Amniotic stem cell (primary cell): ENCODE measurements around the gene KRTAP19-6.
"Not testable (repeated sequence)": the region's sequence is repeated elsewhere in the genome, so short reads cannot be mapped to it uniquely, and the experiment has no call there.

Experiments used
- DNase-seq: peaks from one replicate; lab custom pipeline; 2025; lab: John Stamatoyannopoulos, UW

The KRTAP19-6 gene, protein sequence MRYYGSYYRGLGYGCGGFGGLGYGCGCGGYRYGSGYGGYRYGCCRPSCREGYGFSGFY

DNA sequence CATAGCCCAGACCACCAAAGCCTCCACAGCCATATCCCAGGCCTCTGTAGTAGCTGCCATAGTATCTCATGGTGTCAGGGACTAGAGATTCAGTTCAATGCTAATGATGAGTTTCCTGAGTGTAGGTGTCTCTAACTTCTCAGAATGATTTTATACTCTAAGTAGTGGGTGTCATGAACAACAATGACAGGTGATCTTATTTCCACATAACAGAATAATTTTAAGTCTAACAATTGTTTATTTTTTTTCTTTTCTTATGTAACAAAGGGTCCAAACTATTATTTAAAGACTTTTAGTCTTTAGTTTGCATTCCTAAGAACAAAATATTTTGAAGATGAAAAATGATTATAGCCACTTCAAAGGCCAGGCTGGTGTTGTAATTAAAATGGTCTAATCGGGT lies at the start of gene KRTAP19-6:
KRTAP19-6 (minus strand) TSS at position 101 of the 400 bp plus-strand sequence; CDS start at position 70, 31 bp downstream.
- no peak for DNase-seq

DNA sequence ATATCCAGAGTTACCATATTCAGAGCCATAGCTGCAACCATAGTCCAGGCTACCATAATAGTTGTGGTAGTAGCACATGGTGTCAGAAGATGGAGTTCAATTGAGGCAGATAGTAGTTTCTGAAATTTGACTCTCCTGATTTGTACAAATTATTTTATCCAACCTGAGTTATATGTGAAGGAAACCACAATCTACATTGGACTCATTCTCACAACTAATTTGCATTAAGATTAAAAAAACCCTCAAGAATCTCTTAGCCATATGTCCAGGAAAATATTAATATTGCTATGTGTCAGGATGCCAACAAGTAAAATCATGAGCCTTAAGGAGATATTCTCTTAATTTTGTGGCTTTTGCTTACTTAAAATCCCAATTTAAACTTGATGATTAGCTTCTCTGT lies 48.6 kb upstream of the KRTAP19-6 start, which contains the start of gene KRTAP22-2:
KRTAP22-2 (minus strand) TSS at position 101 of the 400 bp plus-strand sequence.
- no peak for DNase-seq

- DNase-seq, result no peak
Measured at GRCh38 chr21:30582870-30583269, 41.2 kb upstream of the KRTAP19-6 start.

GRCh38 chr21:30580132-30580531 lies 38.5 kb upstream of the KRTAP19-6 start:
- DNase-seq, result no peak

DNA sequence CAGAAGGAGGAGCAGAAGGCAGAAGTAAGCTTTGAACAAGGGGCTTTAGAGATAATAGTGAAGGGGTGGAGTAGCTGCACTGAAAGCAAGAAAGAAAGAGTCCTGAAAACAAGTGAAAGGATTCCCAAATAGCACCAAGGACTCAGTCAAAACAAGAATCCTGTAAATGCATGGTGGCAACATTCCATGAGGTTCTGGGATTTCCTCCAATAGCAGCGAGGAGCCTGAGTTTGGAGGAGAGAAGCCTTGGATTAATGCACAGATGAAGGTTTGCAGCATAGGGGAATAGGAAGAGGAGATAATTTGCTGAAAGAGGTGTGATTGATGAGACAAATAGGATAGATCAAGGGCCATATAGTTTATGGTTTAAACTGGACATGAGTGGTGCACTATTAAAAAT lies 37.7 kb upstream of the KRTAP19-6 start:
- DNase-seq, result no peak

GRCh38 chr21:30577766-30578165 lies 36.1 kb upstream of the KRTAP19-6 start:
- DNase-seq, result no peak

DNA sequence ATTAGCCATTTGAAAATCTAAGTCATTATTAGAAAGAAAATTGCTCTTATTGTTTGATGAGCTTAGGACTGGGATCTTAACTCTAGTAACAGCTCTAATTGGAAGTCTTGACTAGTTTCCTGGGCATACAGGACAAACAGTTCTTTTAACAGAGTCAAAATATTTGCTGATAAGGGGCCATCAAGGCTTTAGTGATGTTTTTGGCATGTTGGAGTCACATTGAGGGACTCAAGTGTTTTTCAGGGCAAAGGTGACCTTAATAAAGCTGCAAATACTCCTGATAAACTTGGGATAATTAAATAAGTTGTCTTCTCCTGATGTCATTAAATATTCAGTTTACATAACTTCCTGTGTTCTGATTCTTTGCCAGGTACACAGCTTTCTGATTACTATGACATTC lies 26.0 kb upstream of the KRTAP19-6 start:
- DNase-seq, result no peak

DNA sequence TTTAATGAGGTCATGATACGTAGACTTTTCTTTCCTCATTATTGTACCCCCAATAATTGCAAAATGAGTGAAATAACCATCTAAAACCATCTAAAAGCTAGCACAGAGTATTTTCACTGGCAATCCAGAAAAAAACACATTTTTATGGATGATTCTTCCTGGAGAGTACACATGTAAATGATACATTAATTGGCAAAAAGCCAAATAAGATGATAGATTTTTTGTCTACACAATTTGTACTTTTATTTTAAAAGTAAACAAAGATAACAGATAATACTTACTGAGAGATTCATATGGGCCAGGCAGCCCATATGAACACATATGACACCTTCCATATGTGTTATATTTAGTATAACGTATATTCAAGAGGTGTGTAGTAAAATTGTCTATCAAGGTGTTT lies 22.0 kb upstream of the KRTAP19-6 start:
- DNase-seq, result no peak

- DNase-seq, result no peak
Measured at GRCh38 chr21:30563072-30563471, 21.4 kb upstream of the KRTAP19-6 start.

GRCh38 chr21:30561957-30562356 lies 20.3 kb upstream of the KRTAP19-6 start:
- no peak for DNase-seq

GRCh38 chr21:30561264-30561895 lies 19.7 kb upstream of the KRTAP19-6 start, which contains the start of gene KRTAP19-7:
Gene KRTAP19-7, minus strand, starts transcription at chr21:30561314. Its CDS starts 25 bp downstream, at chr21:30561289.
- DNase-seq, result no peak

GRCh38 chr21:30555095-30555494 lies 13.4 kb upstream of the KRTAP19-6 start:
- no peak for DNase-seq

DNA sequence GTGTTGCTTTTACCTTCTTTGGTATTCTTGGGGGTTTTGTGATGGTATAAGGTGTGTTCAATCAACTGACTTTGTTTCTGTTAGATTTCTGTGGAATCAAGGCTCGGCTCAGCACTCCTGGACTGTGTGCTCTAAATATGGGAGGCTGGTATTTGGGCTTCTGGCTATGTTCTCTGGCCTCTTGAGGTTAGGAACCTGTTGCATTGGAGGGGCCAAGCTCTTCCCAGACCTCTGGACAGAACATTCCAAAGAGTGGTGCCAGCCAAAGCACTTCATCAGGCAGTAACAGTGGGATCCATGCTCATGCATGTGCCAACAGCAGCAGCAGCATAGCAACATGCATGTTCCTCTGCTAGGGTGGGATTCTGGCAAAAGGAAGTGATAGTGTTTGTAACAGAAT lies 11.1 kb upstream of the KRTAP19-6 start:
- no peak for DNase-seq

GRCh38 chr21:30518876-30519275 lies 22.8 kb downstream of the KRTAP19-6 start:
- no peak for DNase-seq

GRCh38 chr21:30515681-30516080 lies 26.0 kb downstream of the KRTAP19-6 start:
- no peak for DNase-seq

GRCh38 chr21:30505621-30506205 lies 36.0 kb downstream of the KRTAP19-6 start:
- DNase-seq, result not testable (repeated sequence)

- DNase-seq, result no peak
Measured at GRCh38 chr21:30502041-30502440, 39.6 kb downstream of the KRTAP19-6 start, which contains the start of gene KRTAP19-5. Gene KRTAP19-5, minus strand, starts transcription at chr21:30502141. Its CDS starts 51 bp downstream, at chr21:30502090.

GRCh38 chr21:30497065-30497464 lies 44.6 kb downstream of the KRTAP19-6 start, which contains the start of gene KRTAP19-4:
Gene KRTAP19-4, minus strand, starts transcription at chr21:30497165. Its CDS starts 55 bp downstream, at chr21:30497110.
- DNase-seq, result no peak

GRCh38 chr21:30491963-30492428 lies 49.7 kb downstream of the KRTAP19-6 start, which contains the start of gene KRTAP19-3:
Gene KRTAP19-3, minus strand, starts transcription at chr21:30492013. Its CDS starts 56 bp downstream, at chr21:30491957.
- DNase-seq, result no peak
